GM23338 (cell line): Measurements from ENCODE around the gene KDELR1.

Experiments used
- CREB1 ChIP-seq: fragments of 250-450 bp; sonication (Bioruptor Pico); IDR thresholded peaks from 2 replicates; pipeline ENCODE4 v1.5.0; 2020; ENCODE audit warnings: low read depth, mild to moderate bottlenecking, moderate library complexity
- EZH2 ChIP-seq: fragments of 200-600 bp; sonication (generic); IDR thresholded peaks from one replicate; pipeline ENCODE4 v1.8.0; 2017; ENCODE audit warnings: antibody characterized with exemption, mild to moderate bottlenecking, low read depth; ENCODE audit not compliant: unreplicated experiment
- EZH2phosphoT487 ChIP-seq: fragments of 200-600 bp; sonication (generic); IDR thresholded peaks from one replicate; pipeline ENCODE4 v1.8.1; 2018; ENCODE audit warnings: antibody characterized with exemption; ENCODE audit not compliant: unreplicated experiment
- NANOG ChIP-seq: IDR thresholded peaks from 2 replicates; pipeline ENCODE4 v1.6.1; 2016; ENCODE audit warnings: antibody characterized with exemption, borderline replicate concordance
- POLR2AphosphoS5 ChIP-seq: IDR thresholded peaks from 2 replicates; pipeline ENCODE4 v1.6.1; 2016; ENCODE audit warnings: antibody characterized with exemption, low read depth
- TF ChIP-seq, protein P1 (sequence below), 2 experiments: fragments of 200-600 bp in 1 of 2; sonication (generic) in 1 of 2; conservative IDR thresholded peaks; 2 replicates each; pipeline versions ENCODE4 v1.5.1 to v1.6.1; 2016 to 2017; ENCODE audit warnings: antibody characterized with exemption in 2 of 2, low read depth in 2 of 2, mild to moderate bottlenecking in 2 of 2, moderate library complexity in 1 of 2
- TF ChIP-seq, protein P2 (sequence below): fragments of 250-450 bp; sonication (Bioruptor Pico); IDR thresholded peaks from 2 replicates; pipeline ENCODE4 v1.5.0; 2020; ENCODE audit warnings: mild to moderate bottlenecking, moderate library complexity
- TF ChIP-seq, protein P3 (sequence below): IDR thresholded peaks from one replicate; pipeline ENCODE4 v1.6.1; 2018; ENCODE audit warnings: antibody characterized with exemption; ENCODE audit not compliant: unreplicated experiment

DNA sequence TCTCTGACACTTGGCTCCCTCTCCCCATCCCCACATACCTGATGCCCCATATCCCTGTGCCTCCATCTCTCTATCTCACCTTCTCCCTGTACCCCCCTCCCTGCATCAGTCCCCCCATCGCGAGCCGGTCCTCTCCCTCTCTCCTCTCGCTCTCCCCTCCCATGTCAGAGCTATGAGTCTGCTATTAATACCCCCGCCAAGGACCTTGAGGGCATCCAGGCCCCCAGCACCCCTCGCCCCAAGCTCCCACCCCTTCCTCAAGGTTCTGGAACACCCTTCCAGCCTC is 3.8 kb upstream of the KDELR1 start:
- TF ChIP-seq, protein P1, sequence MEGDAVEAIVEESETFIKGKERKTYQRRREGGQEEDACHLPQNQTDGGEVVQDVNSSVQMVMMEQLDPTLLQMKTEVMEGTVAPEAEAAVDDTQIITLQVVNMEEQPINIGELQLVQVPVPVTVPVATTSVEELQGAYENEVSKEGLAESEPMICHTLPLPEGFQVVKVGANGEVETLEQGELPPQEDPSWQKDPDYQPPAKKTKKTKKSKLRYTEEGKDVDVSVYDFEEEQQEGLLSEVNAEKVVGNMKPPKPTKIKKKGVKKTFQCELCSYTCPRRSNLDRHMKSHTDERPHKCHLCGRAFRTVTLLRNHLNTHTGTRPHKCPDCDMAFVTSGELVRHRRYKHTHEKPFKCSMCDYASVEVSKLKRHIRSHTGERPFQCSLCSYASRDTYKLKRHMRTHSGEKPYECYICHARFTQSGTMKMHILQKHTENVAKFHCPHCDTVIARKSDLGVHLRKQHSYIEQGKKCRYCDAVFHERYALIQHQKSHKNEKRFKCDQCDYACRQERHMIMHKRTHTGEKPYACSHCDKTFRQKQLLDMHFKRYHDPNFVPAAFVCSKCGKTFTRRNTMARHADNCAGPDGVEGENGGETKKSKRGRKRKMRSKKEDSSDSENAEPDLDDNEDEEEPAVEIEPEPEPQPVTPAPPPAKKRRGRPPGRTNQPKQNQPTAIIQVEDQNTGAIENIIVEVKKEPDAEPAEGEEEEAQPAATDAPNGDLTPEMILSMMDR (conservative IDR thresholded peaks at IDR 0.05; ENCODE audit: low read depth in 2 of 2) = no peak
- TF ChIP-seq EZH2 (peak; percentile 0), NANOG (no peak), POLR2AphosphoS5 (no peak), CREB1 (no peak), EZH2phosphoT487 (no peak)
- TF ChIP-seq, protein P2, sequence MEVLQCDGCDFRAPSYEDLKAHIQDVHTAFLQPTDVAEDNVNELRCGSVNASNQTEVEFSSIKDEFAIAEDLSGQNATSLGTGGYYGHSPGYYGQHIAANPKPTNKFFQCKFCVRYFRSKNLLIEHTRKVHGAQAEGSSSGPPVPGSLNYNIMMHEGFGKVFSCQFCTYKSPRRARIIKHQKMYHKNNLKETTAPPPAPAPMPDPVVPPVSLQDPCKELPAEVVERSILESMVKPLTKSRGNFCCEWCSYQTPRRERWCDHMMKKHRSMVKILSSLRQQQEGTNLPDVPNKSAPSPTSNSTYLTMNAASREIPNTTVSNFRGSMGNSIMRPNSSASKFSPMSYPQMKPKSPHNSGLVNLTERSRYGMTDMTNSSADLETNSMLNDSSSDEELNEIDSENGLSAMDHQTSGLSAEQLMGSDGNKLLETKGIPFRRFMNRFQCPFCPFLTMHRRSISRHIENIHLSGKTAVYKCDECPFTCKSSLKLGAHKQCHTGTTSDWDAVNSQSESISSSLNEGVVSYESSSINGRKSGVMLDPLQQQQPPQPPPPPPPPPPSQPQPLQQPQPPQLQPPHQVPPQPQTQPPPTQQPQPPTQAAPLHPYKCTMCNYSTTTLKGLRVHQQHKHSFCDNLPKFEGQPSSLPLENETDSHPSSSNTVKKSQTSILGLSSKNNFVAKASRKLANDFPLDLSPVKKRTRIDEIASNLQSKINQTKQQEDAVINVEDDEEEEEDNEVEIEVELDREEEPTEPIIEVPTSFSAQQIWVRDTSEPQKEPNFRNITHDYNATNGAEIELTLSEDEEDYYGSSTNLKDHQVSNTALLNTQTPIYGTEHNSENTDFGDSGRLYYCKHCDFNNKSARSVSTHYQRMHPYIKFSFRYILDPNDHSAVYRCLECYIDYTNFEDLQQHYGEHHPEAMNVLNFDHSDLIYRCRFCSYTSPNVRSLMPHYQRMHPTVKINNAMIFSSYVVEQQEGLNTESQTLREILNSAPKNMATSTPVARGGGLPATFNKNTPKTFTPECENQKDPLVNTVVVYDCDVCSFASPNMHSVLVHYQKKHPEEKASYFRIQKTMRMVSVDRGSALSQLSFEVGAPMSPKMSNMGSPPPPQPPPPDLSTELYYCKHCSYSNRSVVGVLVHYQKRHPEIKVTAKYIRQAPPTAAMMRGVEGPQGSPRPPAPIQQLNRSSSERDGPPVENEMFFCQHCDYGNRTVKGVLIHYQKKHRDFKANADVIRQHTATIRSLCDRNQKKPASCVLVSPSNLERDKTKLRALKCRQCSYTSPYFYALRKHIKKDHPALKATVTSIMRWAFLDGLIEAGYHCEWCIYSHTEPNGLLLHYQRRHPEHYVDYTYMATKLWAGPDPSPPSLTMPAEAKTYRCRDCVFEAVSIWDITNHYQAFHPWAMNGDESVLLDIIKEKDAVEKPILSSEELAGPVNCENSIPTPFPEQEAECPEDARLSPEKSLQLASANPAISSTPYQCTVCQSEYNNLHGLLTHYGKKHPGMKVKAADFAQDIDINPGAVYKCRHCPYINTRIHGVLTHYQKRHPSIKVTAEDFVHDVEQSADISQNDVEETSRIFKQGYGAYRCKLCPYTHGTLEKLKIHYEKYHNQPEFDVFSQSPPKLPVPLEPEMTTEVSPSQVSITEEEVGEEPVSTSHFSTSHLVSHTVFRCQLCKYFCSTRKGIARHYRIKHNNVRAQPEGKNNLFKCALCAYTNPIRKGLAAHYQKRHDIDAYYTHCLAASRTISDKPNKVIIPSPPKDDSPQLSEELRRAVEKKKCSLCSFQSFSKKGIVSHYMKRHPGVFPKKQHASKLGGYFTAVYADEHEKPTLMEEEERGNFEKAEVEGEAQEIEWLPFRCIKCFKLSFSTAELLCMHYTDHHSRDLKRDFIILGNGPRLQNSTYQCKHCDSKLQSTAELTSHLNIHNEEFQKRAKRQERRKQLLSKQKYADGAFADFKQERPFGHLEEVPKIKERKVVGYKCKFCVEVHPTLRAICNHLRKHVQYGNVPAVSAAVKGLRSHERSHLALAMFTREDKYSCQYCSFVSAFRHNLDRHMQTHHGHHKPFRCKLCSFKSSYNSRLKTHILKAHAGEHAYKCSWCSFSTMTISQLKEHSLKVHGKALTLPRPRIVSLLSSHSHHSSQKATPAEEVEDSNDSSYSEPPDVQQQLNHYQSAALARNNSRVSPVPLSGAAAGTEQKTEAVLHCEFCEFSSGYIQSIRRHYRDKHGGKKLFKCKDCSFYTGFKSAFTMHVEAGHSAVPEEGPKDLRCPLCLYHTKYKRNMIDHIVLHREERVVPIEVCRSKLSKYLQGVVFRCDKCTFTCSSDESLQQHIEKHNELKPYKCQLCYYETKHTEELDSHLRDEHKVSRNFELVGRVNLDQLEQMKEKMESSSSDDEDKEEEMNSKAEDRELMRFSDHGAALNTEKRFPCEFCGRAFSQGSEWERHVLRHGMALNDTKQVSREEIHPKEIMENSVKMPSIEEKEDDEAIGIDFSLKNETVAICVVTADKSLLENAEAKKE (CRISPR knock-in tag) = no peak
- TF ChIP-seq, protein P3, sequence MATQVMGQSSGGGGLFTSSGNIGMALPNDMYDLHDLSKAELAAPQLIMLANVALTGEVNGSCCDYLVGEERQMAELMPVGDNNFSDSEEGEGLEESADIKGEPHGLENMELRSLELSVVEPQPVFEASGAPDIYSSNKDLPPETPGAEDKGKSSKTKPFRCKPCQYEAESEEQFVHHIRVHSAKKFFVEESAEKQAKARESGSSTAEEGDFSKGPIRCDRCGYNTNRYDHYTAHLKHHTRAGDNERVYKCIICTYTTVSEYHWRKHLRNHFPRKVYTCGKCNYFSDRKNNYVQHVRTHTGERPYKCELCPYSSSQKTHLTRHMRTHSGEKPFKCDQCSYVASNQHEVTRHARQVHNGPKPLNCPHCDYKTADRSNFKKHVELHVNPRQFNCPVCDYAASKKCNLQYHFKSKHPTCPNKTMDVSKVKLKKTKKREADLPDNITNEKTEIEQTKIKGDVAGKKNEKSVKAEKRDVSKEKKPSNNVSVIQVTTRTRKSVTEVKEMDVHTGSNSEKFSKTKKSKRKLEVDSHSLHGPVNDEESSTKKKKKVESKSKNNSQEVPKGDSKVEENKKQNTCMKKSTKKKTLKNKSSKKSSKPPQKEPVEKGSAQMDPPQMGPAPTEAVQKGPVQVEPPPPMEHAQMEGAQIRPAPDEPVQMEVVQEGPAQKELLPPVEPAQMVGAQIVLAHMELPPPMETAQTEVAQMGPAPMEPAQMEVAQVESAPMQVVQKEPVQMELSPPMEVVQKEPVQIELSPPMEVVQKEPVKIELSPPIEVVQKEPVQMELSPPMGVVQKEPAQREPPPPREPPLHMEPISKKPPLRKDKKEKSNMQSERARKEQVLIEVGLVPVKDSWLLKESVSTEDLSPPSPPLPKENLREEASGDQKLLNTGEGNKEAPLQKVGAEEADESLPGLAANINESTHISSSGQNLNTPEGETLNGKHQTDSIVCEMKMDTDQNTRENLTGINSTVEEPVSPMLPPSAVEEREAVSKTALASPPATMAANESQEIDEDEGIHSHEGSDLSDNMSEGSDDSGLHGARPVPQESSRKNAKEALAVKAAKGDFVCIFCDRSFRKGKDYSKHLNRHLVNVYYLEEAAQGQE = no peak
